CD14-positive monocyte (primary cell): ENCODE results near the gene SPATA12. TPM values are rescaled to one million over a fixed set of nuclear protein-coding genes. Genes with fewer than 3 reads are reported as not detected.

ENCODE experiments used
- DNase-seq, 3 donors: peaks; one replicate each; pipeline ENCODE4 v3.0.0-alpha.2; 2011 to 2022
- H2AFZ ChIP-seq: 2 replicates; pipeline ENCODE4 v1.6.0; 2012; ENCODE audit warnings: mild to moderate bottlenecking, low read depth, low read length, inconsistent platforms; ENCODE audit not compliant: insufficient read depth, poor library complexity, severe bottlenecking
- H3K27ac ChIP-seq, 2 donors: 1 replicate in 1 of 2; 2 replicates in 1 of 2; pipeline ENCODE4 v1.5.1; 2012 to 2013; ENCODE audit warnings: low read length in 2 of 2, control low read depth in 1 of 2, inconsistent platforms in 1 of 2, low read depth in 1 of 2, mild to moderate bottlenecking in 1 of 2
- H3K27me3 ChIP-seq, 2 donors: one replicate each; pipeline versions ENCODE4 v1.6.0 to v1.6.1; 2011 to 2013; ENCODE audit warnings: low read length in 2 of 2; ENCODE audit not compliant: control insufficient read depth in 2 of 2, insufficient read depth in 2 of 2
- H3K36me3 ChIP-seq, 2 donors: replicated peaks in 1 of 2; 1 replicate in 1 of 2; 2 replicates in 1 of 2; pipeline versions ENCODE4 v1.5.1 to v1.6.1; 2012 to 2013; ENCODE audit warnings: low read length in 2 of 2, control low read depth in 1 of 2, inconsistent platforms in 1 of 2, mild to moderate bottlenecking in 1 of 2; ENCODE audit not compliant: insufficient read depth in 2 of 2, control insufficient read depth in 1 of 2
- H3K4me1 ChIP-seq, 2 donors: 1 replicate in 1 of 2; 2 replicates in 1 of 2; pipeline versions ENCODE4 v1.5.1 to v1.6.1; 2012 to 2013; ENCODE audit warnings: low read length in 2 of 2, control low read depth in 1 of 2, inconsistent platforms in 1 of 2, mild to moderate bottlenecking in 1 of 2, moderate library complexity in 1 of 2; ENCODE audit not compliant: insufficient read depth in 2 of 2, control insufficient read depth in 1 of 2
- H3K4me2 ChIP-seq: replicated peaks from 2 replicates; pipeline ENCODE3; 2012; ENCODE audit warnings: low read length, moderate library complexity, mild to moderate bottlenecking; ENCODE audit not compliant: poor library complexity, severe bottlenecking; ENCODE audit errors: extremely low read depth
- H3K4me3 ChIP-seq, 3 experiments: fragments of 200-600 bp in 1 of 3; sonication (generic) in 1 of 3; replicated peaks in 1 of 3; 1 replicate in 2 of 3; 2 replicates in 1 of 3; pipeline ENCODE4 v1.5.1; 2011 to 2013; ENCODE audit warnings: low read length in 3 of 3, mild to moderate bottlenecking in 3 of 3, control low read depth in 2 of 3, low read depth in 2 of 3, inconsistent platforms in 1 of 3, moderate library complexity in 1 of 3
- H3K79me2 ChIP-seq: 2 replicates; pipeline ENCODE4 v1.6.0; 2012; ENCODE audit warnings: mild to moderate bottlenecking, control low read depth, inconsistent platforms, low read length, moderate library complexity; ENCODE audit not compliant: insufficient read depth
- H3K9ac ChIP-seq: 2 replicates; pipeline ENCODE4 v1.6.0; 2017; ENCODE audit warnings: low read length, mild to moderate bottlenecking; ENCODE audit not compliant: insufficient read depth, poor library complexity, severe bottlenecking
- H3K9me3 ChIP-seq, 2 donors: replicated peaks in 1 of 2; 1 replicate in 1 of 2; 2 replicates in 1 of 2; pipeline versions ENCODE4 v1.5.1 to v1.6.1; 2012 to 2013; ENCODE audit warnings: low read length in 2 of 2, control low read depth in 1 of 2; ENCODE audit not compliant: control insufficient read depth in 1 of 2, insufficient read depth in 1 of 2
- H4K20me1 ChIP-seq: 2 replicates; pipeline ENCODE4 v1.6.0; 2012; ENCODE audit warnings: mild to moderate bottlenecking, low read length, control low read depth, moderate library complexity; ENCODE audit not compliant: insufficient read depth
- H3K27ac Mint-ChIP-seq, 7 donors: one replicate each; pipeline ENCODE4 v1.8.0; 2020; ENCODE audit warnings: mild to moderate bottlenecking in 7 of 7, mixed read lengths in 7 of 7, moderate library complexity in 6 of 7, inconsistent platforms in 2 of 7
- H3K27me3 Mint-ChIP-seq, 3 donors: one replicate each; pipeline ENCODE4 v1.8.0; 2021 to 2022; ENCODE audit warnings: low read depth in 3 of 3, mild to moderate bottlenecking in 3 of 3, mixed read lengths in 3 of 3, moderate library complexity in 3 of 3, inconsistent platforms in 1 of 3
- H3K36me3 Mint-ChIP-seq, 2 donors: one replicate each; pipeline ENCODE4 v1.8.0; 2020; ENCODE audit warnings: mixed read lengths in 2 of 2, inconsistent platforms in 1 of 2, mild to moderate bottlenecking in 1 of 2
- H3K4me1 Mint-ChIP-seq: one replicate; pipeline ENCODE4 v1.8.0; 2020; ENCODE audit warnings: mild to moderate bottlenecking, mixed read lengths
- H3K4me3 Mint-ChIP-seq, 2 donors: one replicate each; pipeline ENCODE4 v1.8.0; 2020; ENCODE audit warnings: mild to moderate bottlenecking in 2 of 2, mixed read lengths in 2 of 2, moderate library complexity in 1 of 2
- H3K9me3 Mint-ChIP-seq, 7 donors: one replicate each; pipeline ENCODE4 v1.8.0; 2020 to 2022; ENCODE audit warnings: mixed read lengths in 7 of 7, mild to moderate bottlenecking in 6 of 7, moderate library complexity in 6 of 7, inconsistent platforms in 2 of 7
- WGBS: methylation state at CpG from one replicate; pipeline ENCODE4 v1.1.5; 2013; ENCODE audit warnings: missing lambda C conversion rate; ENCODE audit not compliant: insufficient coverage; 5-methylcytosine and 5-hydroxymethylcytosine counted together
- intact Hi-C, 2 donors: fragments of 100-400 bp; cut with micrococcal nuclease; formaldehyde crosslinking; loops; one replicate each; pipeline versions ENCODE4 v1.15.0 to v1.15.1; 2023
- polyA plus RNA-seq, 3 donors: library from polyadenylated mRNA; depleted of rRNA in 1 of 3; unstranded in 2 of 3; stranded (reverse) in 1 of 3; fragments of 300-500 nt in 2 of 3; fragments of >200 nt in 1 of 3; fragmentation: Illumina TruSeq in 2 of 3; gene quantifications; 1 replicate in 2 of 3; 2 replicates in 1 of 3; pipeline ENCODE4 v1.2.3, GENCODE V29; 2012 to 2021
- TF ChIP-seq, protein P1 (sequence below): fragments of 200-600 bp; IDR thresholded peaks from one replicate; pipeline ENCODE4 v1.8.0; 2022; ENCODE audit warnings: antibody characterized with exemption, mild to moderate bottlenecking

The SPATA12 gene
- polyA plus RNA-seq, 3 donors, result 0.07 to 0.16 (median 0.10) TPM

DNA sequence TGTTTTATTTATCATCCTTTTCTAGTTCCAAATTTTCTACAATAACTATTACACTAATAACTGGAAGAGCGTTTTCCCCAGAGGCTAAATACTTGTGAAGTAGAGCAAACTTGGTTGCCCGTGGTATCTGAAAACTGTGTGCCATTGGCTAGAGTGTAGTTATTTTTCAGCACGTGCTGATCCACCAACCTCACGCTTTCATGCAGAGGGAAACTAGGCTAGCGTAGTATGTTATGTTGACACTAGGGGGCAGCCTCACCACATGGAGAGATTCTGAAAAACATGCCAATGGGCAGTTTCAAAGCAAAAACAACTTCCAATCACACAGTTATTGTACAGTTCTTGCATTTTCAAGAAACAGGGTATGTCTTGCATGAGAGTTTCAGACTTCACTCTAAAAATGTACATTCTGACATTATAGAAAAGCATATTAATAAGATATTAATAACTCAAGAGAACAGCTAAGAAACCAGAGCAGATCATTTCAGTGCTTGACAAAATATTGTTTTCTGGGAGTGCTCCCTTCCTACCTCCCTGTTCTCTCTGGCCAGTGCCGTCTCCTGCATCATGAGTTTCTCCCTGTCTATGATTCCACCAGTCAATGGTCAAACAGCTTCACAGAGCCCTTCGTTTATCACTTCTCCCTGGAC lies 39.7 kb downstream of the SPATA12 start:
- Mint-ChIP-seq H3K27ac (peak overlapping the region in 1 of 7 donors; percentile 46), H3K9me3 (no peaks in the 10 kb centered on the region), H3K36me3 (no peaks in the 10 kb centered on the region), H3K4me1 (peaks cover 3% of the 10 kb centered on the region), H3K27me3 (peaks cover 0 to 3% (median 1%) of the 10 kb centered on the region in 3 donors), H3K4me3 (no peak overlapping the region)
- no peaks in the 10 kb centered on the region for H4K20me1 ChIP-seq
- H3K9ac ChIP-seq, result no peak overlapping the region
- H3K4me2 ChIP-seq, result no peak overlapping the region
- intact Hi-C loops, result loop anchor here in 1 of 2 donors (5.0 kb wide), 1 partner anchor 108 kb away; no protein-coding TSS in a partner anchor
- 73% methylated on average over 2 of the region's 7 CpGs for WGBS
- no peaks in the 10 kb centered on the region for H3K4me1 ChIP-seq
- DNase-seq, result peak; percentile 50 to 61 (median 61)
- H3K79me2 ChIP-seq, result no peaks in the 10 kb centered on the region
- H3K27me3 ChIP-seq, result no peaks in the 10 kb centered on the region
- no peak overlapping the region for H3K4me3 ChIP-seq
- H3K9me3 ChIP-seq, result no peaks in the 10 kb centered on the region
- no peaks in the 10 kb centered on the region for H3K36me3 ChIP-seq
- TF ChIP-seq, protein P1, sequence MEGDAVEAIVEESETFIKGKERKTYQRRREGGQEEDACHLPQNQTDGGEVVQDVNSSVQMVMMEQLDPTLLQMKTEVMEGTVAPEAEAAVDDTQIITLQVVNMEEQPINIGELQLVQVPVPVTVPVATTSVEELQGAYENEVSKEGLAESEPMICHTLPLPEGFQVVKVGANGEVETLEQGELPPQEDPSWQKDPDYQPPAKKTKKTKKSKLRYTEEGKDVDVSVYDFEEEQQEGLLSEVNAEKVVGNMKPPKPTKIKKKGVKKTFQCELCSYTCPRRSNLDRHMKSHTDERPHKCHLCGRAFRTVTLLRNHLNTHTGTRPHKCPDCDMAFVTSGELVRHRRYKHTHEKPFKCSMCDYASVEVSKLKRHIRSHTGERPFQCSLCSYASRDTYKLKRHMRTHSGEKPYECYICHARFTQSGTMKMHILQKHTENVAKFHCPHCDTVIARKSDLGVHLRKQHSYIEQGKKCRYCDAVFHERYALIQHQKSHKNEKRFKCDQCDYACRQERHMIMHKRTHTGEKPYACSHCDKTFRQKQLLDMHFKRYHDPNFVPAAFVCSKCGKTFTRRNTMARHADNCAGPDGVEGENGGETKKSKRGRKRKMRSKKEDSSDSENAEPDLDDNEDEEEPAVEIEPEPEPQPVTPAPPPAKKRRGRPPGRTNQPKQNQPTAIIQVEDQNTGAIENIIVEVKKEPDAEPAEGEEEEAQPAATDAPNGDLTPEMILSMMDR, result peak; percentile 89
- no peak overlapping the region for H2AFZ ChIP-seq
- H3K27ac ChIP-seq, result no peak overlapping the region

DNA sequence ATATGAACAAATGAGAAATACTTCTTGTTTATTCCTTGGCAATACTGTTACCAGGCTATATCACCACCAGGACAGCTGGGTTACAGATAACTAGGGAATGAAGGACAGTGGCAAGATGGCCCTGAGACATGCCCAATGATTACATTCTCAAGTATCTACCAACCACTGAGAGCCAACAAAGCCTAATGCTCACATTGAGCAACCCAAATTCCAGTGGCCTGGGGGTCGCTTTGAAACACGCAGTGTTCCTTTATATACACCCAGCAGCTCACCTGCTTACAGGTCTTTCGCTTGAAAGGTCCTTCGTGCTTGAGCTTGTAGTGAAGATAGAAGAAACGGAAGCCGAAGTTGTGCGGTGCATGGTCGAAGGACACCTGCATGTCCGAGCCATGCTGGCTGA lies 45.1 kb downstream of the SPATA12 start:
- H3K36me3 Mint-ChIP-seq, result no peaks in the 10 kb centered on the region
- Histone ChIP-seq H3K4me3 (no peak overlapping the region), H3K27me3 (no peaks in the 10 kb centered on the region), H3K79me2 (no peaks in the 10 kb centered on the region), H3K9me3 (no peaks in the 10 kb centered on the region), H3K27ac (no peak overlapping the region), H2AFZ (no peak overlapping the region), H3K4me1 (no peaks in the 10 kb centered on the region), H3K9ac (no peak overlapping the region), H3K4me2 (no peak overlapping the region), H4K20me1 (no peaks in the 10 kb centered on the region), H3K36me3 (no peaks in the 10 kb centered on the region)
- no peaks in the 10 kb centered on the region for H3K4me1 Mint-ChIP-seq
- TF ChIP-seq, protein P1, result no peak
- H3K27ac Mint-ChIP-seq, result no peak overlapping the region
- no peaks in the 10 kb centered on the region for H3K9me3 Mint-ChIP-seq
- H3K27me3 Mint-ChIP-seq, result peaks cover 0 to 2% (median 1%) of the 10 kb centered on the region in 3 donors
- no peak overlapping the region for H3K4me3 Mint-ChIP-seq
- intact Hi-C loops, result no loop called here
- WGBS, result no CpG with 5 or more reads among the region's 9 CpGs
- no peak for DNase-seq
